Mucosa of descending colon (tissue), 3 donors: ENCODE results near the gene ADGRV1. TPM values are rescaled to one million over a fixed set of nuclear protein-coding genes. Genes with fewer than 3 reads are reported as not detected.

Experiments
- ATAC-seq: fragments of 200-7000 bp; cut with Tn5 transposase; one replicate; pipeline ENCODE4 v1.9.1; 2020; ENCODE audit warnings: mild to moderate bottlenecking, moderate library complexity
- DNase-seq, 3 donors: peaks; one replicate each; pipeline ENCODE4 v3.0.0-alpha.2; 2020
- H3K36me3 ChIP-seq: fragments of 200-600 bp; one replicate; pipeline ENCODE4 v1.8.0; 2021; ENCODE audit warnings: low read depth, mild to moderate bottlenecking
- H3K4me1 ChIP-seq: fragments of 200-600 bp; one replicate; pipeline ENCODE4 v1.8.0; 2021; ENCODE audit warnings: low read depth, mild to moderate bottlenecking
- H3K4me3 ChIP-seq: fragments of 200-600 bp; one replicate; pipeline ENCODE4 v1.8.0; 2021; ENCODE audit warnings: mild to moderate bottlenecking
- H3K9me3 ChIP-seq: fragments of 200-600 bp; one replicate; pipeline ENCODE4 v1.8.0; 2021; ENCODE audit warnings: mild to moderate bottlenecking
- intact Hi-C, 2 donors: fragments of 100-400 bp; cut with DNase I in 1 of 2; cut with micrococcal nuclease in 1 of 2; formaldehyde crosslinking; loops; one replicate each; pipeline versions ENCODE4 v1.11.0 to v1.11.1; 2022; cut with DNase I, micrococcal nuclease
- total RNA-seq, 3 donors: library from RNA; stranded (reverse); fragmentation: NEBNext Ultra II Directional in 2 of 3; extraction: Animal tissue kit (Norgen Biotek cat#: 25700) in 2 of 3; gene quantifications; one replicate each; pipeline versions ENCODE4 v1.2.1 to v1.2.4, GENCODE V29; 2021 to 2023
- TF ChIP-seq, protein P1 (sequence below): fragments of 200-600 bp; IDR thresholded peaks from one replicate; pipeline ENCODE4 v1.8.0; 2022; ENCODE audit warnings: antibody characterized with exemption, mild to moderate bottlenecking
- donor health status: DM: no; HTN: no; CAD: no; lungs with moderate emphysema.
- donor health status: DM: no; HTN: no; CAD: no.
- donor health status: DM: no; HTN: yes; CAD: no.

Gene ADGRV1
- total RNA-seq, 3 donors from 2014 or later: 4.5 to 8.6 (median 6.1) TPM

DNA sequence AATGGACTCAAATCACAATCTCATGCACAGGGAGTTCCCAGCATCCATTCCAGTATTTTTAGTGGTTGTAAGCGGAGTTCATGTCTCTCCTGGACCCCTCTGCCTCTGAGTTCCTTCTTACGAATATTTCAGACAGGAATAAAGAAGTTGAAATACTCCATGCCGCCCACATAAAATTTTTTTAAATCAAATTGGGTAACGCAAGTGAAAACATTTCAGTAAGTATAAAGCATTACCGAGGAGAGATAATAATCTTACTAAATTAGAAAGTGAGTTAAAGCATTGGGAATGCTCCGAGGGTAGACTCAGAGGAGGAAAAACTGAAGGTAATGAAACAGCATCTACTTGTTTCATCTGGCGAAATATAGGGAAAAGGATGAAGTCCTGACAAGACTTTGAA, 506.9 kb downstream of the ADGRV1 start:
- Histone ChIP-seq H3K9me3 (no peaks in the 10 kb centered on the region), H3K36me3 (no peaks in the 10 kb centered on the region), H3K4me3 (no peak overlapping the region), H3K4me1 (no peaks in the 10 kb centered on the region)
- ATAC-seq: no peak
- DNase-seq: no peak
- intact Hi-C loops: no loop called here
- TF ChIP-seq, protein P1, sequence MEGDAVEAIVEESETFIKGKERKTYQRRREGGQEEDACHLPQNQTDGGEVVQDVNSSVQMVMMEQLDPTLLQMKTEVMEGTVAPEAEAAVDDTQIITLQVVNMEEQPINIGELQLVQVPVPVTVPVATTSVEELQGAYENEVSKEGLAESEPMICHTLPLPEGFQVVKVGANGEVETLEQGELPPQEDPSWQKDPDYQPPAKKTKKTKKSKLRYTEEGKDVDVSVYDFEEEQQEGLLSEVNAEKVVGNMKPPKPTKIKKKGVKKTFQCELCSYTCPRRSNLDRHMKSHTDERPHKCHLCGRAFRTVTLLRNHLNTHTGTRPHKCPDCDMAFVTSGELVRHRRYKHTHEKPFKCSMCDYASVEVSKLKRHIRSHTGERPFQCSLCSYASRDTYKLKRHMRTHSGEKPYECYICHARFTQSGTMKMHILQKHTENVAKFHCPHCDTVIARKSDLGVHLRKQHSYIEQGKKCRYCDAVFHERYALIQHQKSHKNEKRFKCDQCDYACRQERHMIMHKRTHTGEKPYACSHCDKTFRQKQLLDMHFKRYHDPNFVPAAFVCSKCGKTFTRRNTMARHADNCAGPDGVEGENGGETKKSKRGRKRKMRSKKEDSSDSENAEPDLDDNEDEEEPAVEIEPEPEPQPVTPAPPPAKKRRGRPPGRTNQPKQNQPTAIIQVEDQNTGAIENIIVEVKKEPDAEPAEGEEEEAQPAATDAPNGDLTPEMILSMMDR: no peak

DNA sequence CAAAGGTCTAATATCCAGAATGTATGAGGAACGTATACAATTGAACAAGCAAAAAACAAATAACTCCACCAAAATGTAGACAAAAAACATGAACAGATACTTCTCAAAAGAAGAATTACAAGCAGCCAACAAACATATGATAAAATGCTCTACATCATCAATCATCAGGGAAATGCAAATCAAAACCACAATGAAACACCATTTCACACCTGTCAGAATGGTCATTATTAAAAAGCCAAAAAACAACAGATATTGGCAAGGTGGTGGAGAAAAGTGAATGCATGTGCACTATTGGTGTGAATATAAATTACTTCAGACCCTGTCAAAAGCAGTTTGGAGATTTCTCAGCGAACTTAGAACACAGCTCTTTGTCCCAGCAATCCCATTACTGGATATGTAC, 510.8 kb downstream of the ADGRV1 start:
- H3K4me1 ChIP-seq: no peaks in the 10 kb centered on the region
- ATAC-seq (no peak), DNase-seq (no peak)
- no peaks in the 10 kb centered on the region for H3K36me3 ChIP-seq
- TF ChIP-seq, protein P1: no peak
- H3K9me3 ChIP-seq: no peaks in the 10 kb centered on the region
- H3K4me3 ChIP-seq: no peak overlapping the region
- intact Hi-C loops: no loop called here

DNA sequence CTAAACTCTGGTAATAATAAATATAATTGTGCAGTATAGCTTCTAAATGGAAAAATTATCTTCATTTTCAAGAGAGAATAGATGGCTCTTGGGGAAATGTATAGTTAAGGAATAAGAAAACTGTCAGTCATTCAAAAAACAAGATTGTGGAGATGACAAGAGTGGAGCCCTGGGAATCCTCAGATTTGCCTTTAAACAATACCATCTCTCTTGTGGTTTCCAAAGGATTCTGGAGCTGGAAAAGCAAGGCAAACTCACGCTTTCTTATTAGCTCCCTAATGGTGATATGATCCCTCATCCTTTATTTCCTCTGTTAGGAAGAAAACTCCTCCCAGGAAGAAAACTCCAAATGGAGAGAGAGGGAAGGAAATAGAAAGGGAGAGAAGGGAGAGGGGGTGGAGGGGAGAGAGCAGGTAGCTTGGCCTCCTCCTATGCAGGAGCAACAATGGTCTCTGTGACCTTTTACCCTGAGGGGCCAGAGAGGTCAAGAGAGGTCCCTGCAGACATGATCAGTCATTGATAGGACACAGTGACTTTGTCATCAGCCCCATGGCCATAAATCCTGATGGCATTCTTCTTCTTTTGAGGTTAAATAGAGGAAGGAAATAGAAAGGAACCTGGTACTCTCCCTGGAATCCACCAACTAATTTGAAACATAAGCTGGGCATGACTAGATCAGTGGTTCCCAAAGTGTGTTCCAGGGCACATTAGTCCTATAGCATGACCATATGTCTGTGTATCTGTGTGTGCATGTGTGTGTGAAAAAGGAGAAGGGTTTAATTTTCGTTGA, 512.4 kb downstream of the ADGRV1 start:
- TF ChIP-seq, protein P1: no peak
- ATAC-seq (no peak), DNase-seq (no peak)
- intact Hi-C loops: no loop called here
- Histone ChIP-seq H3K9me3 (no peaks in the 10 kb centered on the region), H3K36me3 (no peaks in the 10 kb centered on the region), H3K4me1 (no peaks in the 10 kb centered on the region), H3K4me3 (no peak overlapping the region)

DNA sequence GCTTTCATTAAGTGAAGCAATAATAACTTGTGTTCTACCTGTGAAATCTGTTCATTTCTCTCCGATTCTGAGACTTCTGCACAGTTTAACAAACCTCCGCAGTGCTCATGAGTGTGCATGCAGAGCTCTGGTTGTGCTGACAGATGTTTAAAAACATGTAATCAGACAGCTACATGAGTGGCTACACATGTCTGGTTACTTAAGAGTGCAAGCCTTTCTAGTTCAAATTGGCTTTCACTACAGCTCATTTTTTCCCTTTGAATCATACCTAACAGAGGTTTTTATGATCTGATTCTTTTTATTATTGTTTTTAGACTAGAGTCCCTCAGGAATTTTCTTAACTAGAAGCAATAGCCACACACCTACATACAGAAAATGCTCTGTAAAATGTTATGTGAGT, 514.3 kb downstream of the ADGRV1 start:
- intact Hi-C loops: no loop called here
- TF ChIP-seq, protein P1: no peak
- Histone ChIP-seq H3K4me1 (no peaks in the 10 kb centered on the region), H3K9me3 (no peaks in the 10 kb centered on the region), H3K4me3 (no peak overlapping the region), H3K36me3 (no peaks in the 10 kb centered on the region)
- ATAC-seq (peak; percentile 12), DNase-seq (no peak)

DNA sequence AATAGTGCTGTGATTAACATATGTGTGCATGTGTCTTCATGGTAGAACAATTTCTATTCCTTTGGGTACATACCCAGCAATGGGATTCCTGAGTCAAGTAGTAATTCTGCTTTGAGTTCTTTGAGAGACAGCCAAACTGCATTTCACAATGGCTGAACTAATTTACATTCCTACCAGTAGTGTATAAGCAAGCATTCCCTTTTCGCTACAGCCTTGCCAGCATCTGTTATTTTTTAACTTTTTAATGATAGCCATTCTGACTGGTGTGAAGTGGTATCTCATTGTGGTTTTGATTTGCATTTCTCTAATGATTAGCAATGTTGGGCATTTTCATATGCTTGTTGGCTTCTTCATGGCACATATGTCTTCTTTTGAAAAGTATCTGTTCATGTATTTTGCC, 516.0 kb downstream of the ADGRV1 start:
- Histone ChIP-seq H3K4me3 (no peak overlapping the region), H3K9me3 (no peaks in the 10 kb centered on the region), H3K4me1 (no peaks in the 10 kb centered on the region), H3K36me3 (no peaks in the 10 kb centered on the region)
- DNase-seq: no peak
- peak; percentile 75 for ATAC-seq
- intact Hi-C loops: no loop called here
- TF ChIP-seq, protein P1: no peak
